SH-SY5Y (cell line): ENCODE data around the gene ARHGAP9.

Source experiments
- GATA2 ChIP-seq: IDR thresholded peaks from 2 replicates; pipeline ENCODE4 v1.6.1; 2011; ENCODE audit warnings: mild to moderate bottlenecking, low read depth, low read length
- GATA3 ChIP-seq: IDR thresholded peaks from 2 replicates; pipeline ENCODE4 v1.6.1; 2011; ENCODE audit warnings: low read depth, mild to moderate bottlenecking, low read length, moderate library complexity

GRCh38 chr12:57476993-57477709 lies 2.5 kb downstream of the ARHGAP9 start:
- TF ChIP-seq GATA2 (no peak), GATA3 (no peak)
